Fibroblast of skin of scalp (primary cell): ENCODE measurements around the gene MEGF6.

ENCODE experiments used
- DNase-seq: peaks from one replicate; pipeline ENCODE4 v3.0.0-alpha.2; 2013

Gene MEGF6

GRCh38 chr1:3518256-3518655, 93.1 kb downstream of the MEGF6 start:
- DNase-seq: no peak

- no peak for DNase-seq
Observed at GRCh38 chr1:3516911-3517675, 94.2 kb downstream of the MEGF6 start.

GRCh38 chr1:3516481-3516869, 94.8 kb downstream of the MEGF6 start:
- no peak for DNase-seq

GRCh38 chr1:3515774-3516480, 95.4 kb downstream of the MEGF6 start:
- DNase-seq: peak; percentile 85

GRCh38 chr1:3515272-3515671, 96.0 kb downstream of the MEGF6 start:
- no peak for DNase-seq

- DNase-seq: no peak
Observed at GRCh38 chr1:3514404-3514803, 96.9 kb downstream of the MEGF6 start.

- no peak for DNase-seq
Observed at GRCh38 chr1:3511856-3512255, 99.5 kb downstream of the MEGF6 start.

- DNase-seq: no peak
Observed at GRCh38 chr1:3511306-3511705, 100.0 kb downstream of the MEGF6 start.

- no peak for DNase-seq
Observed at GRCh38 chr1:3510956-3511250, 100.4 kb downstream of the MEGF6 start.

GRCh38 chr1:3510136-3510955, 101.0 kb downstream of the MEGF6 start:
- no peak for DNase-seq

- no peak for DNase-seq
Observed at GRCh38 chr1:3509721-3510120, 101.6 kb downstream of the MEGF6 start.

GRCh38 chr1:3508757-3509415, 102.4 kb downstream of the MEGF6 start:
- no peak for DNase-seq

- no peak for DNase-seq
Observed at GRCh38 chr1:3507636-3508275, 103.6 kb downstream of the MEGF6 start.

- DNase-seq: no peak
Observed at GRCh38 chr1:3506943-3507342, 104.4 kb downstream of the MEGF6 start.

- DNase-seq: no peak
Observed at GRCh38 chr1:3506041-3506440, 105.3 kb downstream of the MEGF6 start.

GRCh38 chr1:3505161-3505560, 106.1 kb downstream of the MEGF6 start:
- no peak for DNase-seq

GRCh38 chr1:3504822-3505153, 106.5 kb downstream of the MEGF6 start:
- DNase-seq: no peak

GRCh38 chr1:3504151-3504821, 107.0 kb downstream of the MEGF6 start:
- peak; percentile 48 for DNase-seq

GRCh38 chr1:3503525-3503886, 107.8 kb downstream of the MEGF6 start:
- DNase-seq: no peak

GRCh38 chr1:3502641-3503524, 108.4 kb downstream of the MEGF6 start:
- DNase-seq: no peak
